GM20431 (cell line): ENCODE data around the gene AGPAT3.
"Not testable (repeated sequence)": the region's sequence is repeated elsewhere in the genome, so short reads cannot be mapped to it uniquely, and the experiment has no call there.

Experiments
- in situ Hi-C: fragments of 300-500 bp; cut with MseI, MboI; formaldehyde crosslinking; loops from one replicate; pipeline ENCODE4 v1.15.0; 2020; ENCODE audit warnings: low sequenced_read_pairs; ENCODE audit not compliant: unreplicated experiment

Gene AGPAT3

DNA sequence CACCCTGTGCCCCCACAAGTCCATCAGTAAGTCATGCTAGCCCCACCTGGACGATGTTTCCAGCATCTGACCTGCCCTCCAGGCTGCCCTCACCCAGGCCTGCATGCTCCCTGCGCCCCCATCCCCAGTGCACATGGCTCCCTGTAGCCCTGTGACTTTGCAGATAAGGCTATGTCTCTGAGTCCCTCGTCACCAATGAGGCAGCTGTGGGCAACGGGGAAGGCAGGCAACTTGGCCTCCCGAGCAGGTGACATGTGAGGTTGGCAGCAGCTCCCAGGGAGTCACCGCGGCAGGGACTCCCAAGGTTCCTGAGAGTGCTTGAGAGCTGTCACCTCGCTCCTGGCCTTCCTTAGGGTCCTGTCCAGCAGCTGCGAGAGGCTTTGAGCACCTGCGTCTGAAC, 32.4 kb upstream of the AGPAT3 start:
- in situ Hi-C loops: no loop called here

DNA sequence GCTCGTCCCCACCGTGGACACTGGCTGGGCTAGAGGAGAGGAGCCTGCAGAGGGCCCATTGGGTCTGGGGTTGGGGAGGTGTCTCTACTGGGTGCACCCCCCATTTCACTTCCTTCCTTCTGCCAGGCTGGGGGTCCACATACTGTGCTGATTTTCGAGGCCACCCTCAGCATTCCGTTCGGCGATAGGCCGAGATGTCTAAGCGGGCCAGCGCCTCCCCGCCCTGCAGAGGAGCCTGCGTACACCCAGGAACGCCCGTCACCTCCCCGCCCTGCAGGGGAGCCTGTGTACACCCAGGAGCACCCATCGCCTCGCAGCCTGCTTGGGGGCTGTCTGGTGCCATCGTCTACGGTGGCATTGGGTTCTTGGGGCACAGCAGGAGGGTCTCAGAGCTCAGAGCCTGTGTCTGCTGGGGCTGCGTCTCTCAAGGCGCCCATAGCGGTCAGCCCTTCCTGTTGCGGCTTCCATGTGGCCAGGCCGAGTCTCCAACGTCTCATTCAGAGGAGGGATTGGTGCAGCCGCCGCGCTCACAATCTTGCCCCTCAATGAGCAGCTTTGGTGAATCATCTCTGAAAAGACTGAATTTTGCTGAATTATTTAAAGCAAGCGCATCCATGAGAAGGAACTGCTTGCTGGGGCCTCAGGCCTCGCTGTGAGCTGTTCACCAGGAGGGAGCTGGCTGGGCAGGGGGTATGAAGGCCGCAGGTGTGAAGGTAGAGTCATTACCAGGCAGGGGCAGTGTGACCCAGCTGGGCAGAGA, 30.7 kb upstream of the AGPAT3 start:
- in situ Hi-C loops: no loop called here

DNA sequence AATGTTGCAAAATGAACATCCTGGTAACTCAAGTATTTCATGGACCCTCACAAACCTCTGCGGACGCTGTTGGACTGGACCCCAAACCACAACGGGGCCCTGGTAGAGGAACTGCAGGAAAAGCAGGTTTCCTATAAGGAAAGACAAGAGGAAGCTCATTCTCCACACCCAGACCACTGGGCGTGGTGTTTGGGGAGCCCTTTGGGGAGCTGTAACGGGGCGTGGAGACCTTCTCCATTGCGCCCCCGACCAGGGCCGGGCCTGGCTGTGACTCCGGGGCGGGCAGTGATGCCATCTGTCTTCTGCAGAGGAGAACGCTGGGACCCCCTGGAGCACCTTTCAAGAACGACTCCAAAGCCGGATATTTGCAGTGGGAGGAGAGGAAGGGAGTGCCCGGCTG, 30.0 kb upstream of the AGPAT3 start:
- in situ Hi-C loops: no loop called here

DNA sequence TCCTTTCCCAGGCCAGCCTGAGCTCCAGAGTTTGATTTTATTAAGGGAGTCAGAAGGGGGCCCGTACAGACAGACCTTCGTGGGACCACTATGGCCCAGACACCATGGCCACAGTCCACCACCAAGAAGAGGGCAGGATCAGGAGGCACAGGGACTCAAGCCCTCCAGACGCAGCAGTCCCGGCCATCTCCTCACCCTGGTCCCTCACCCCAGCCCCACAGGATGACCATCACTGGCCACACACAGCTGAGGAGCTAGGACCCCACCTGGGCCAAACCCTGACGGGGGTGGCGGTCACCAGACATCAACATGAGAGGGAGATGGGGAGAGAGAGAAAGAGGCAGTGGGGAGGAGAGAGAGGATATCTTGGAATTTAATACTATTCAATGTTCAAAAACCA, 29.2 kb upstream of the AGPAT3 start:
- in situ Hi-C loops: no loop called here

DNA sequence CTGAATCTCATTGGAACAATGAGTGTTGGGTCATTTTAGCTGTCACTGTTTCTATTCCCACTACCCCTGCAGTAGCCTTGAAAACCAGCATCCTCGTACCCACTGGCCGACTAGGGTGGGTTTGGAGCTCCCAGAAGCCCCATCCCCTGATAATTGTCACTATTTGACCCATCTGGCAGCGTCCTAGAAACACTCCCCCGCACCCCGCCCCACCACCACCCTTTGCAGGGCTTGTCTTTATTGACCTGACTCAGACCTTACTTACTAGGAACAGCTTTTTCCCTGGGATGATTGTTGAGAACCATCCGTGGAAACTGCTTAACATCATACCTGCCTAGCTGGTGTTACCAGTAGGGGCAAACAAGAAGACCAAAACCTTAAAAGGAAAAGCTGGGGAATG, 28.4 kb upstream of the AGPAT3 start:
- in situ Hi-C loops: no loop called here

DNA sequence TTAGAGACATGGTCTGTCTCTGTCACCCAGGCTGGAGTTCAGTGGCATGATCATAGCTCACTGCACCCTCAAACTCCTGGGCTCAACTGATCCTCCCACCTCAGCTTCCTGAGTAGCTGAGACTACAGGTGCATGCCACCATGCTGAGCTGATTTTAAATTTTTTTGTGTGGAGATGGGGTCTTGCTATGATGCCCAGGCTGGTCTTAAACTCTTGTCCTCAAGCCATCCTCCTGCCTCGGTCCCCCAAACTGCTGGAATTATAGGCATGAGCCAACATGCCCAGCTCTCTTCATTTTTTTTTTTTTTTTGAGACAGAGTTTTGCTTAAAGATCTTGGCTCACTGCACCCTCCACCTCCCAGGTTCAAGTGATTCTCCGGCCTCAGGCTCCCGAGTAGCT, 24.8 kb upstream of the AGPAT3 start:
- in situ Hi-C loops: no loop called here

DNA sequence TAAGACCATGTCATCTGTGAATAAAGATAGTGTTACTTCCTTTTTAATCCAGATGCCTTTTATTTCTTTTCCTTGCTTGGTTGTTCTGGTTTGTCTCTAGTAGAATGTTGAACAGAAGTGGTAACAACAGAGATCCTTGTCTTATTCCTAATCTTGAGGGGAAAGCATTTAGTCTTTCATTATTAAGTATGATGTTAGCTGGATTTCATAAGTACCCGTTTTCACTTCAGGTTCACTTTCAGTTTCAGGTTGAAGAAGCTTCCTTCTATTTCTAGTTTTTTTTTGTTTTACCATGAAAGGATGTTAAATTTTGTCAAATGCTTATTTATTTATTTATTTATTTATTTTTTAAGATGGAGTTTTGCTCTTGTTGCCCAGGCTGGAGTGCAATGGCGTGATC, 22.3 kb upstream of the AGPAT3 start:
- in situ Hi-C loops: no loop called here

DNA sequence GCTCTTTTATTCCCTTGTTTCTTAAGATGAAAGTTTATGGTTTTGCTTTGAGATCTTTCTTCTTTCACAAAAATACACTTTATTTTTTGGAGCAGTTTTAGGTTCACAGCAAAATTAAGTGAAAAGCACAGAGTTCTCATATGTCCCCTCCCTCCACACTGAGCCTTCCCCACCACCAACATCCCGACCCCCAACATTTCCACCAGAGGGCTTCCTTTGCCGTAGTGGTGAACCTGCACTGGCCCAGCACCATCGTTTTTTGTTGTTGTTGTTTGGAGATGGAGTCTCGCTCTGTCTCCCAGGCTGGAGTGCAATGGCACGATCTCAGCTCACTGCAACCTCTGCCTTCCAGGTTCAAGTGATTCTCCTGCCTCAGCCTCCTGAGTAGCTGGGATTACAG, 20.1 kb upstream of the AGPAT3 start:
- in situ Hi-C loops: not testable (repeated sequence)

DNA sequence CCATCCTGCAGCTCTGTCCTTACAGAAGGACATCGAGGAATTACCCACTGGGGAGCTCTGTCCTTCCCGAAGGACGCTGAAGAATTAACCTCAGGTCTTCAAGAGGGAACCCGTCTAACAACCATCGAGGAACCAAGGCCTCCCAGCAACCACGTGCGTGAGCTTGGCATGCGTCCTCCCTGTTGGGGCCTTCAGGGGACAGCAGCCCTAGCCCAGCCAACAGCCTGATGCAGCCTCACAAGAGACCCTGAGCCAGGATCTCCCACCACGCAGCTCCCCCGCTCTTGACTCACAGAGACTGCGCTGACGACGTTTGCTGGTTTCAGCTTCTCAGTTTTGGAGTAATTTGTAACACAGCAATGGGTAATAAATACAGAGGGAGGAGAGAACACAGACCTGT, 19.6 kb upstream of the AGPAT3 start:
- in situ Hi-C loops: no loop called here

DNA sequence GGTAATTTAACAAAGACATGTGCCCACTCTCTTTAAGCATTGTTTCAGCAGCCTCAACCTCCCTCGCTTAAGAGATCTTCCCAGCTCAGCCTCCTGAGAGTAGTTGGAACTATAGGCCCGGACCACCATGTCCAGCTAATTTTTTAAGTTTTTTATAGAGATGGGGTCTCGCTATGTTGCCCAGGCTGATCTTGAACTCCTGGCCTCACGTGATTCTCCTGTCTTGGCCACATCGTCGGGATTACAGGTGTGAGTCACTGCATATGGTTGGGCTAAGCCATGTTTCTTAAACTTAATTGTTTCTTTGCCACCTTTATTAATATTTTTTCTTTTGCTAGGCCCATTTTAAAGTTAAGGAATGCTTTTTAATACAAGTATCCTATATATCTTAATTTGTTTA, 18.6 kb upstream of the AGPAT3 start:
- in situ Hi-C loops: no loop called here

DNA sequence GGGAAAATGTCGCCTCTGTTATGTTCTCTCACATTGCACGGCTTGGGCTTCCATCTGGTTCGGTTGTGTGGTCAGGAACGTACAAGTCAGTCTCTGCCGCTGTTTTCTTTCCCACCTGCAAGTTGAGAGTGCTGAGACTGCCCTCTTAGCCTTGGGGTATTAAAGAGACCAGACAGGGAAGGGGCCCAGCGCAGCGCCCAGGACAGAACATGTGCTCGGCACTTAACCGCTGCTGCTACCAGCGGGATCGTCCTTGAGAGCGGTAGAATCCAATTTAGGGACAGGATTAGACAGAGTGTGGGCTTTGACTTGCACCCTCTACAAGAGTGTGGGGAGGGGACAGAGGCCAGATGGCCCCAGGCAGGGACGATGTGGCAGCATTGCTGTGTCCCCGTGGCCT, 17.7 kb upstream of the AGPAT3 start:
- in situ Hi-C loops: no loop called here

DNA sequence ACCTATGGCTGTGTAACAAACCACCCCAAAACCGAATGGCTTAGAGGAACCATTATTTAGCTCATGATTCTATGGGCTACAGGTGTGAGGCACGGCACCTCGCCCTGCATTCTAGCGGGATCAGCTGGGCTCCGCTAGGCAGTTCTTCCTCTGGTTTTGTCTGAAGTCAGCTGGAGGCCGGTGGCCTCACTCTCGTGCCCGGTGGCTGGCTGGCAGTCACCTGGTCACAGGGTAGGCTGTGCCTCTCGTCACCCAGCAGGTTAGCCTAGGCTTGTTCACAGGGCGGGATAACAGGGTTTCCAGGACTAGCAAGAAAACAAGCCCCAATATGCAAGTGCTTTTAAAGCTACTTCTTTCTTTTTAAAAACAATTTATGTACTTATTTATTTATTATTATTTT, 16.3 kb upstream of the AGPAT3 start:
- in situ Hi-C loops: no loop called here

DNA sequence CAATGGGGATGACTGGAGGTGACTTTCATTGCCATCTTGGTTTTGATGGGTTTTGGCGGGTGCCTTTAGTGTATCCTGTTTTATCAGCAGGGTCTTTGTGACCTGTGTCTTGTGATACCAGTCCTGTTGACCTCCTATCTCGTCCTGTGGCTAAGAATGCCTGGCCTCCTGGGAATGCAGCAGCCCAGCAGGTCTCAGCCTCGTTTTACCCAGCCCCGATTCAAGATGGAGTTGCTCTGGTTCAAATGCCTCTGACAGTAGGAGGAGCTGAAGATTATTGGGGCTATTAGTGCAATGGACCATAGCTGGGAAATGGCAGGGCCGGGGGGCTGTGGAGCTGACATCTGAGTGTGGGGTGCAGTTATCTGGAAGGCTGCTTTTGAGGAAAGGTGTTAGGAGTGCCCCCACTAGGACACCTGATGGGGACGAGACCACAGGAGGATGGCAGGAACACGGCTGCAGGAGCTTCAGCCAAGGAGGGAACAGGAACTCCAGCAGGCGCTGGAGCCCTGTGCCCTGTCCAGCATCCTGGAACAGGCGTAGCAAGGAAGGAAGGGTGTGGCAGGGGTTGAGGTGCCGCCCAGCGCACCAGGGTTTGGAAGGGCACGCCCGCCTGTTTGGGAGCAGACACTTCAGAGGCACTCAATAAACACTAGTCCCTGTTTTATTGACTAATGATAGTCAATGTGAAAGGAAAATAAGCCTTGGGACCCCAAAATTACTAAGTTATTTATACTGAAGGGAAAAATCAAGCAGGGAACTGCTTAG, 15.3 kb upstream of the AGPAT3 start:
- in situ Hi-C loops: no loop called here

DNA sequence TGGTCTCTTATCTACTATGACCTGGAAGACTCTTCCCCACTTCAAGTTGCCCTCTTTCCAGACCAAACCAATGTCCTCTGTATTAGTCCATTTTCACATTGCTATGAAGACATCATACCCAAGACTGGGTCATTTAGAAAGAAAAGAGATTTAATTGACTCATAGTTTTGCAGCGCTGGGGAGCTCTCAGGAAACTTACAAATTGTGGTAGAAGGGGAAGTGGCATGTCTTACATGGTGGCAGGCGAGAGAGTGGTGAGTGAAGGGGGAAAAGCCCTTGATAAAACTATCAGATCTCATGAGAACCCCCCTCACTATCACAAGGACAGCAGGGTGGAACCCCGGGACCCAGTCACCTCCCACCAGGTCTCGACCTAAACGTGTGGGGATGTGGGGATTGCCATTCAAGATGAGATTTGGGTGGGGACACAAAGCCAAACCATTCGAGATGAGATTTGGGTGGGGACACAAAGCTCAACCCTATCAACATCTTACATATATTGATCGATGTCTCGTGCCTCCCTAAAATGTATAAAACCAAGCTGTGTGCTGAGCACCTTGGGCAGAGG, 14.2 kb upstream of the AGPAT3 start:
- in situ Hi-C loops: no loop called here

DNA sequence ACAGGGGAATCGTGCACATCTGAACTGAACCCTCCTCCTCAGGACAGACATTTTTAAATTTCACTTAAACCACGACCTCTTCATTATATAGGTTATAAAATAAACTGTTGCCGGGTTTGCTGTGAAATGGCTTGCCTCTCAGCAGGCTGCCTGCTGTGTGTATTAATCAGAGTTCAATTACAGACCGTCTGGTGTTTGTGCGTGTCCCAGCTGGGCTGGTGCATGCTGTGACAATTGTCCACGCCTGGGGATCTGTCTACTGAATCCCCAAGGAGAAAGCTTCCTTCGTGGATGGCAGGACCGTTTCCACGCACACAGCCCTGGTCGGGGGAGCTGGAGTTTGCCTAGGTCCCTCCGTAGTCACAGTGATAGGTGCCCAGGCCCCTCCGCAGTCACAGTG, 13.4 kb upstream of the AGPAT3 start:
- in situ Hi-C loops: no loop called here

DNA sequence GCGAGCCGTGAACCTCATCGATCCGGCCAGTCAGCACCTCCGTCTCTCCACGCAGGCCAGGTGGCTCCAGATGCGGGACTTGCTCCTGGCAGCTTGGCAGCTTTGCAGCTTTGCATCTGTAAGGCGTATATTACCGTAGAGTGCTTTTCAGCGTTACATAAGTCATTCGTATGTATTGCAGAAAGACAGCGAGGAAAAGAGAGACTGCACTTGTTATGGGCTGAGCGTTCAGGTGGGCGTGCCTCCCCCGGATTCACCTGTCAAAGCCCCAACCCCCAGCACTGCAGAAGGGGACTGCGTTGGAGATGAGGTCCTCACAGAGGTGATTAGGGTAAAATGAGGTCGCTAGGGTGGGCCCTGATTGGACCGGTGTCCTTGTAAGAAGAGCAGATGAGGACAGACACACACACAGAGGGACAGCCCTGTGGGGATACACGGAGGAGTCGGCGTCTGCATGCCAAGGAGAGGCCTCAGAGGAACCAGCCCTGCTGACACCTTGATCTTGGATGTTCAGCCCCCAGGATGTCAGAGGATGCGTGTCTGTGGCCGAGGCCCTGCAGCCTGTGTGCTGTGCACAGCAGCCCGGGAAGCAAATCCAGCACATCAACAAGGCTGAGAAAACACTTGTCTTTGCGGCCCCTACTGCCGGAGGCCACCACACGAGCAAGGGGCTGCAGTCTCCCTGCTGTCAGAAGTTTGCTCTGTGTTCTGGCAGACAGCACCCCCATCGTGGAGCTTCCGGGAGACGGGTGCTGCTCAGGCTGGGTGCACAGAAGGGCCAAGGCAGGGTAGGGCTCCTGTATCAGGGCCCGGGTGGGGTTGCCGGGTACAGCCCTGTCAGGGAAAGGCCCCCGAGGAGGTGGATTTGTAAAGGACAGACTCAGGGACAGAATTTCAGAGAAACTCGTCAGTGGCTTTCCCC, 10.9 kb upstream of the AGPAT3 start:
- in situ Hi-C loops: no loop called here

DNA sequence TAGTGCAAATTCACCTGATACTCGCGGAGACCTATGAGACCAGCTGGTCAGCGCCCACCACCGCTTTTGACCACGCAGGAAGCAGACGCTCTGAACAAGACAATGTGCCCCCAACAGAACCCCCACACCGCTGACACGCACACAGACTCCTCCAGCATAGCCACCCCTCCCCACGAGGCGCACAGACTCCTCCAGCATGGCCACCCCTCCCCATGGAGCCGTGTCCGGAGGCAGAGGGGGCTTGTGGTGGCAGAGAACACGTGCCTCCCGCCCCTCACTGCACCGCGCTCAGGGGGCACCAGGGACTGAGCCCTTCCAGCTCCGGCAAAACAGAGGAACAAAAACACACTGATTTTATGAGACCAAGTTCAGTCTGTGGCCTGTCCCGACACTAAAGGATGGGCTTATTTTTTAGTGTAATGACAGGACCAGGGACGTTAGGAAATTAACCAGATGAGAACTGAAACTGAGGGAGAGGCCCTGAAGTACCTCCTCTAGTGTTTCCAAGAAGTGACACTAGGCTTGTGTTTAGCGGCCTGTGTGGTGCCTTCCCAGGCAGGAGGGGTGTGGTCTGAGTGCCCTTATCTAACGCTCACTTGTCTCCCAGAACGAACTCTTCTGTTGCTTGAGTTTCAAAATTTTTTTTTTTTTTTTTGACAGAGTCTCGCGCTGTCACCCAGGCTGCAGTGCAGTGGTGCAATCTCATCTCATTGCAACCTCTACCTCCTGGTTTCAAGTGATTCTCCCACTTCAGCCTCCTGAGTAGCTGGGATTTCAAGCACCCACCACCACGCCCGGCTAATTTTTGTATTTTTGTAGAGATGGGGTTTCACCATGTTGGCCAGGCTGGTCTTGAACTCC, 10.0 kb upstream of the AGPAT3 start:
- in situ Hi-C loops: no loop called here

DNA sequence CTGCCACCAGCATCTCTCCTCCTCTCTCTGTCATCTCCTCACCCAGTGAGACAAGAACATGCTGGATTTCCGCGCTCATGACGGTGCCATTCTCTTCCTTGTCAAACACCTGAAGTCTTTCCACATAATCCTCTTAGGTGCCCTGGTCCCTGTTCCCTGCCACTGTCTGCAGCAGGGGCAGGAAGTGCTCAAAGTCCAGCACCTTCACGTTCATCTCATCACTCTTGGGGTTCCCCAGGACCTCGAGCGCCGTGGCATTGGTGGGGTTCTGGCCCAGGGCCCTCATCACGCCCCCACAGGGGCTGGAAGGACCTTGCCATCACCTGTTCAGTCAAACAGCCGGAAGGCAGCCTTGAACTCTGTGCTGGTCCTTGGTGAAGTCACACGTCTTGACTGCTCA, 9.1 kb upstream of the AGPAT3 start:
- in situ Hi-C loops: no loop called here

DNA sequence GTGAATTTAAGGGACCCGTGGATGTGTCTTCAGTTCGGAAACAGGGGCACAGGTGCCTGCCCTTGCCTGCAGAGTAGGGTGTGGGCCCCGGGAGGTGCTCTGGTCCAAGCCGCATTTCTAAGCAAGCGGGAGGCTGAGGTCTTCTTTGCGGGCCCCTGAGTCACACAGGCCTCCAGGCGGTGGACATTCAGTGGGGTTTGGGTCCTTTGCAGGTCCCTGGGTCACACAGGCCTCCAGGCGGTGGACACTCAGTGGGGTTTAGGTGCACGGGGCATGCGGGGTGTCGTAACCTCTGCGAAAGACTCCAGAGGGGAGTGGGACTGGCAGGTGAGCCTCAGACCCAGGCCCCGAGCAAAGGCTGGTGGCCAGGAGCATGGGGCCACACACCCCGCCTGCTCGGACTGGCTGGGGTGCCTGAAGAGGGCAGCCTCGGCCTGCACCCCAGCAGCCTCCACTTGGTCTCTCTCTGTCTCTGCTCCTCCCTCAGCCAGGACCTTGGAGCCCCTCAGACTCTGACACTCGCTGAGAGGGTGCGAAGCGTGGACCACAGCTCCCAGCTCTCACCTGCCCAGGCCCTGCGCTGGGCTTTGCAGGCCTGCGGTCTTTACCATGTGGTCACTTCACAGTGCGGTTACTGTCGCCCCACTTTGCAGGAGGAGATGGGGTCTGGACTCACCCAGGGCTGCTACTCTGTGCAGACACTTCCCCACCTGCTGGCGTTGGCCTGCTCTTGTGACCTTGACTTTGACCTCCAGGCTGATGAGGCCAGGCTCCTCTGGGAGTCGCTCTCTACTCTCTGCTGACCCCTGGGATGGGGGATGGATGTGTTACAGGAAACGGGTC, 6.0 kb upstream of the AGPAT3 start:
- in situ Hi-C loops: no loop called here
